CD14-positive monocyte (primary cell): ENCODE data around the gene RIT2. TPM values are rescaled to one million over a fixed set of nuclear protein-coding genes. Genes with fewer than 3 reads are reported as not detected.

ENCODE experiments used
- DNase-seq, 3 donors: peaks; one replicate each; pipeline ENCODE4 v3.0.0-alpha.2; 2011 to 2022
- H2AFZ ChIP-seq: 2 replicates; pipeline ENCODE4 v1.6.0; 2012; ENCODE audit warnings: mild to moderate bottlenecking, low read depth, low read length, inconsistent platforms; ENCODE audit not compliant: insufficient read depth, poor library complexity, severe bottlenecking
- H3K27ac ChIP-seq, 2 donors: 1 replicate in 1 of 2; 2 replicates in 1 of 2; pipeline ENCODE4 v1.5.1; 2012 to 2013; ENCODE audit warnings: low read length in 2 of 2, control low read depth in 1 of 2, inconsistent platforms in 1 of 2, low read depth in 1 of 2, mild to moderate bottlenecking in 1 of 2
- H3K27me3 ChIP-seq, 2 donors: one replicate each; pipeline versions ENCODE4 v1.6.0 to v1.6.1; 2011 to 2013; ENCODE audit warnings: low read length in 2 of 2; ENCODE audit not compliant: control insufficient read depth in 2 of 2, insufficient read depth in 2 of 2
- H3K36me3 ChIP-seq, 2 donors: replicated peaks in 1 of 2; 1 replicate in 1 of 2; 2 replicates in 1 of 2; pipeline versions ENCODE4 v1.5.1 to v1.6.1; 2012 to 2013; ENCODE audit warnings: low read length in 2 of 2, control low read depth in 1 of 2, inconsistent platforms in 1 of 2, mild to moderate bottlenecking in 1 of 2; ENCODE audit not compliant: insufficient read depth in 2 of 2, control insufficient read depth in 1 of 2
- H3K4me1 ChIP-seq, 2 donors: 1 replicate in 1 of 2; 2 replicates in 1 of 2; pipeline versions ENCODE4 v1.5.1 to v1.6.1; 2012 to 2013; ENCODE audit warnings: low read length in 2 of 2, control low read depth in 1 of 2, inconsistent platforms in 1 of 2, mild to moderate bottlenecking in 1 of 2, moderate library complexity in 1 of 2; ENCODE audit not compliant: insufficient read depth in 2 of 2, control insufficient read depth in 1 of 2
- H3K4me2 ChIP-seq: replicated peaks from 2 replicates; pipeline ENCODE3; 2012; ENCODE audit warnings: low read length, moderate library complexity, mild to moderate bottlenecking; ENCODE audit not compliant: poor library complexity, severe bottlenecking; ENCODE audit errors: extremely low read depth
- H3K4me3 ChIP-seq, 3 experiments: fragments of 200-600 bp in 1 of 3; sonication (generic) in 1 of 3; replicated peaks in 1 of 3; 1 replicate in 2 of 3; 2 replicates in 1 of 3; pipeline ENCODE4 v1.5.1; 2011 to 2013; ENCODE audit warnings: low read length in 3 of 3, mild to moderate bottlenecking in 3 of 3, control low read depth in 2 of 3, low read depth in 2 of 3, inconsistent platforms in 1 of 3, moderate library complexity in 1 of 3
- H3K79me2 ChIP-seq: 2 replicates; pipeline ENCODE4 v1.6.0; 2012; ENCODE audit warnings: mild to moderate bottlenecking, control low read depth, inconsistent platforms, low read length, moderate library complexity; ENCODE audit not compliant: insufficient read depth
- H3K9ac ChIP-seq: 2 replicates; pipeline ENCODE4 v1.6.0; 2017; ENCODE audit warnings: low read length, mild to moderate bottlenecking; ENCODE audit not compliant: insufficient read depth, poor library complexity, severe bottlenecking
- H3K9me3 ChIP-seq, 2 donors: replicated peaks in 1 of 2; 1 replicate in 1 of 2; 2 replicates in 1 of 2; pipeline versions ENCODE4 v1.5.1 to v1.6.1; 2012 to 2013; ENCODE audit warnings: low read length in 2 of 2, control low read depth in 1 of 2; ENCODE audit not compliant: control insufficient read depth in 1 of 2, insufficient read depth in 1 of 2
- H4K20me1 ChIP-seq: 2 replicates; pipeline ENCODE4 v1.6.0; 2012; ENCODE audit warnings: mild to moderate bottlenecking, low read length, control low read depth, moderate library complexity; ENCODE audit not compliant: insufficient read depth
- H3K27ac Mint-ChIP-seq, 7 donors: one replicate each; pipeline ENCODE4 v1.8.0; 2020; ENCODE audit warnings: mild to moderate bottlenecking in 7 of 7, mixed read lengths in 7 of 7, moderate library complexity in 6 of 7, inconsistent platforms in 2 of 7
- H3K27me3 Mint-ChIP-seq, 3 donors: one replicate each; pipeline ENCODE4 v1.8.0; 2021 to 2022; ENCODE audit warnings: low read depth in 3 of 3, mild to moderate bottlenecking in 3 of 3, mixed read lengths in 3 of 3, moderate library complexity in 3 of 3, inconsistent platforms in 1 of 3
- H3K36me3 Mint-ChIP-seq, 2 donors: one replicate each; pipeline ENCODE4 v1.8.0; 2020; ENCODE audit warnings: mixed read lengths in 2 of 2, inconsistent platforms in 1 of 2, mild to moderate bottlenecking in 1 of 2
- H3K4me1 Mint-ChIP-seq: one replicate; pipeline ENCODE4 v1.8.0; 2020; ENCODE audit warnings: mild to moderate bottlenecking, mixed read lengths
- H3K4me3 Mint-ChIP-seq, 2 donors: one replicate each; pipeline ENCODE4 v1.8.0; 2020; ENCODE audit warnings: mild to moderate bottlenecking in 2 of 2, mixed read lengths in 2 of 2, moderate library complexity in 1 of 2
- H3K9me3 Mint-ChIP-seq, 7 donors: one replicate each; pipeline ENCODE4 v1.8.0; 2020 to 2022; ENCODE audit warnings: mixed read lengths in 7 of 7, mild to moderate bottlenecking in 6 of 7, moderate library complexity in 6 of 7, inconsistent platforms in 2 of 7
- CTCF ChIP-seq: fragments of 200-600 bp; IDR thresholded peaks from one replicate; pipeline ENCODE4 v1.8.0; 2022; ENCODE audit warnings: antibody characterized with exemption, mild to moderate bottlenecking
- WGBS: methylation state at CpG from one replicate; pipeline ENCODE4 v1.1.5; 2013; ENCODE audit warnings: missing lambda C conversion rate; ENCODE audit not compliant: insufficient coverage; 5-methylcytosine and 5-hydroxymethylcytosine counted together
- intact Hi-C, 2 donors: fragments of 100-400 bp; cut with micrococcal nuclease; formaldehyde crosslinking; loops; one replicate each; pipeline versions ENCODE4 v1.15.0 to v1.15.1; 2023
- polyA plus RNA-seq, 3 donors: library from polyadenylated mRNA; depleted of rRNA in 1 of 3; unstranded in 2 of 3; stranded (reverse) in 1 of 3; fragments of 300-500 nt in 2 of 3; fragments of >200 nt in 1 of 3; fragmentation: Illumina TruSeq in 2 of 3; gene quantifications; 1 replicate in 2 of 3; 2 replicates in 1 of 3; pipeline ENCODE4 v1.2.3, GENCODE V29; 2012 to 2021

The RIT2 gene
- polyA plus RNA-seq, 3 donors, result not detected

DNA sequence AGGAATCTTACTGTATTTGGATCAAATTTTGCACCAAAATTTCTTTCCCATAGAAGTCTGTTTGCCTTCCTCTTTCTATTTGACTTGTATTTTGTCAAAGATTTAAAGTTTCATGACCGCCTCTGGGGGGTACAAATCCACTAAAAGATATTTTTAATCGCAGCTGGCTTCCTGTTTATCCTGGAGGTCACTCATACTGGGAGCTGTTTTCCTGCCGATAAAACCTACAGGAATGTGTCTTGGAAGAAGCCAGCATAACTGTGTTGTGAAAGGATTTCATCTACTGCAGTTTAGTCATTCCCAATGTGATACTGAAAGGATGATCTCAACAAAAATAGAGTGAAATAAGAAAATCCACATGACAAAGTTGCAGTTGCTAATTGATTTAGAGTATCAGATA is 184.0 kb downstream of the RIT2 start:
- H3K27ac Mint-ChIP-seq, result no peak overlapping the region
- H3K36me3 Mint-ChIP-seq, result no peaks in the 10 kb centered on the region
- no peaks in the 10 kb centered on the region for H3K9me3 ChIP-seq
- no peak overlapping the region for H3K4me3 Mint-ChIP-seq
- H3K36me3 ChIP-seq, result no peaks in the 10 kb centered on the region
- peaks cover 0 to 6% (median 0%) of the 10 kb centered on the region in 7 donors for H3K9me3 Mint-ChIP-seq
- no peaks in the 10 kb centered on the region for H3K4me1 Mint-ChIP-seq
- DNase-seq, result no peak
- H4K20me1 ChIP-seq, result no peaks in the 10 kb centered on the region
- no peak overlapping the region for H3K4me3 ChIP-seq
- H3K27ac ChIP-seq, result no peak overlapping the region
- no CpG with 5 or more reads among the region's 3 CpGs for WGBS
- H3K4me1 ChIP-seq, result no peaks in the 10 kb centered on the region
- no peak for TF ChIP-seq CTCF
- no peaks in the 10 kb centered on the region for H3K27me3 ChIP-seq
- no peaks in the 10 kb centered on the region for H3K79me2 ChIP-seq
- no peak overlapping the region for H3K9ac ChIP-seq
- H3K4me2 ChIP-seq, result no peak overlapping the region
- intact Hi-C loops, result no loop called here
- H3K27me3 Mint-ChIP-seq, result peaks cover 0 to 3% (median 0%) of the 10 kb centered on the region in 3 donors
- H2AFZ ChIP-seq, result no peak overlapping the region

GRCh38 chr18:42929857-42930256 is 185.6 kb downstream of the RIT2 start:
- Histone ChIP-seq H3K9ac (no peak overlapping the region), H3K27ac (no peak overlapping the region), H3K36me3 (no peaks in the 10 kb centered on the region), H4K20me1 (no peaks in the 10 kb centered on the region), H3K4me3 (no peak overlapping the region), H3K79me2 (no peaks in the 10 kb centered on the region), H3K27me3 (no peaks in the 10 kb centered on the region), H3K9me3 (no peaks in the 10 kb centered on the region), H3K4me2 (no peak overlapping the region), H2AFZ (no peak overlapping the region), H3K4me1 (no peaks in the 10 kb centered on the region)
- intact Hi-C loops, result no loop called here
- no peak overlapping the region for H3K4me3 Mint-ChIP-seq
- 71% methylated on average over 3 of the region's 3 CpGs for WGBS
- peaks cover 0 to 2% (median 0%) of the 10 kb centered on the region in 7 donors for H3K9me3 Mint-ChIP-seq
- no peak overlapping the region for H3K27ac Mint-ChIP-seq
- no peak for TF ChIP-seq CTCF
- no peak for DNase-seq
- H3K36me3 Mint-ChIP-seq, result no peaks in the 10 kb centered on the region
- H3K4me1 Mint-ChIP-seq, result no peaks in the 10 kb centered on the region
- H3K27me3 Mint-ChIP-seq, result peaks cover 0 to 3% (median 0%) of the 10 kb centered on the region in 3 donors
